GM23248 (cell line): Measurements from ENCODE around the gene SNRPD2. TPM values are rescaled to one million over a fixed set of nuclear protein-coding genes. Genes with fewer than 3 reads are reported as not detected.

Experiments
- DNase-seq: peaks from one replicate; pipeline ENCODE4 v3.0.0-alpha.2; 2015
- H2AFZ ChIP-seq: fragments of 200-600 bp; sonication (generic); 2 replicates; pipeline ENCODE4 v1.6.1; 2016; ENCODE audit warnings: antibody characterized with exemption
- H3F3A ChIP-seq: fragments of 200-600 bp; sonication (generic); 2 replicates; pipeline ENCODE4 v1.6.1; 2016; ENCODE audit warnings: mild to moderate bottlenecking, antibody characterized with exemption, mixed run types; ENCODE audit not compliant: insufficient read depth
- H3K27ac ChIP-seq: fragments of 200-600 bp; sonication (generic); 2 replicates; pipeline ENCODE4 v1.5.1; 2016; ENCODE audit warnings: mild to moderate bottlenecking
- H3K27me3 ChIP-seq: fragments of 200-600 bp; sonication (generic); replicated peaks from 2 replicates; pipeline ENCODE4 v1.6.1; 2016; ENCODE audit warnings: mild to moderate bottlenecking; ENCODE audit not compliant: insufficient read depth
- H3K36me3 ChIP-seq: fragments of 200-600 bp; sonication (generic); 2 replicates; pipeline ENCODE4 v1.6.1; 2016; ENCODE audit warnings: low read depth, mild to moderate bottlenecking
- H3K4me1 ChIP-seq: fragments of 200-600 bp; sonication (generic); 2 replicates; pipeline ENCODE4 v1.6.1; 2016; ENCODE audit warnings: mild to moderate bottlenecking; ENCODE audit not compliant: insufficient read depth
- H3K4me2 ChIP-seq: fragments of 200-600 bp; sonication (generic); one replicate; pipeline ENCODE4 v1.6.1; 2016; ENCODE audit warnings: mild to moderate bottlenecking; ENCODE audit not compliant: unreplicated experiment
- H3K4me3 ChIP-seq: fragments of 200-600 bp; sonication (generic); 2 replicates; pipeline ENCODE4 v1.5.1; 2016; ENCODE audit warnings: mild to moderate bottlenecking
- H3K79me2 ChIP-seq: fragments of 200-600 bp; sonication (generic); 2 replicates; pipeline ENCODE4 v1.6.1; 2016; ENCODE audit warnings: mild to moderate bottlenecking; ENCODE audit not compliant: insufficient read depth
- H3K9ac ChIP-seq: fragments of 200-600 bp; sonication (generic); 2 replicates; pipeline ENCODE4 v1.6.1; 2016; ENCODE audit warnings: mild to moderate bottlenecking
- H3K9me2 ChIP-seq: fragments of 200-600 bp; sonication (generic); 2 replicates; pipeline ENCODE4 v1.6.1; 2016; ENCODE audit warnings: mixed run types, mild to moderate bottlenecking, moderate library complexity; ENCODE audit not compliant: insufficient read depth
- H3K9me3 ChIP-seq: fragments of 200-600 bp; sonication (generic); one replicate; pipeline ENCODE4 v1.6.1; 2017; ENCODE audit warnings: low read depth
- H4K20me1 ChIP-seq: fragments of 200-600 bp; sonication (generic); 2 replicates; pipeline ENCODE4 v1.6.0; 2016; ENCODE audit not compliant: insufficient read depth
- EZH2 ChIP-seq: fragments of 200-600 bp; sonication (generic); IDR thresholded peaks from 2 replicates; pipeline ENCODE4 v1.6.1; 2018; ENCODE audit warnings: antibody characterized with exemption, mild to moderate bottlenecking; ENCODE audit not compliant: insufficient read depth, poor library complexity, severe bottlenecking
- EZH2phosphoT487 ChIP-seq: fragments of 200-600 bp; sonication (generic); IDR thresholded peaks from 2 replicates; pipeline ENCODE4 v1.6.1; 2018; ENCODE audit warnings: antibody characterized with exemption, moderate library complexity, mild to moderate bottlenecking, low read depth; ENCODE audit not compliant: insufficient read depth
- WGBS, 2 experiments: methylation state at CpG; one replicate each; pipeline ENCODE4 v1.1.6; 2015 to 2017; ENCODE audit warnings: low lambda C conversion rate in 2 of 2, low coverage in 1 of 2; ENCODE audit errors: missing lambda C conversion rate in 2 of 2; 5-methylcytosine and 5-hydroxymethylcytosine counted together
- in situ Hi-C: fragments of 300-500 bp; cut with MboI; formaldehyde crosslinking; loops from 2 replicates; pipeline ENCODE4 v1.15.0; 2020
- polyA plus RNA-seq: library from polyadenylated mRNA; unstranded; fragments of >200 nt; fragmentation: Nextera tagmentation; extraction: Ambion mirVana; gene quantifications from 2 replicates; pipeline ENCODE4 v1.2.1, GENCODE V29; 2016
- total RNA-seq: library from RNA; depleted of rRNA; stranded (reverse); fragments of >200 nt; shearing (Covaris generic); gene quantifications from 2 replicates; pipeline ENCODE4 v1.2.3, GENCODE V29; 2014

Gene SNRPD2
- total and polyA plus RNA-seq, 2 experiments from 2014 or later, result 129 to 544 TPM

DNA sequence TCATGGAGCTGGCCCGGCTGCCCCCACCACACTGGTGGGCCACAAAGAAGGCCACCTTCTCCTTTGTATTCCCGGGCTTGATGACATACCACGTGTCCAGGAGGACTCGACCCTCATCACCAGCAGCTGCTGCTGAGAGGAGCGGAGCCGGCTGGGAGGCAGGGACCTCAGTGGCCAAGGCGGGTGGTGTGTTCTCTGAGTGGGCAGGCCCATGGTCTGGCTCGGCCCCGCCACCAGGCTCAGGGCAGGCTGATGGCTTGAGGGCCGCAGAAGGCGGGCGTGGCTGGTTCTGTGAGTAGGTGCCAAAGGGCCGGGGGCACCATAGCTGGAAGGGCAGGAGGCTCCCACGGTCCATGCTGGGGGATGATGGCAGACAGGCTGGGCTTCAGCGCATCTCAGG, 21.4 kb upstream of the SNRPD2 start:
- Histone ChIP-seq H3F3A (peaks cover 9% of the 10 kb centered on the region), H3K27me3 (no peaks in the 10 kb centered on the region), H3K79me2 (peaks cover 76% of the 10 kb centered on the region), H3K4me3 (no peak overlapping the region), H3K4me2 (no peak overlapping the region), H3K9ac (no peak overlapping the region), H2AFZ (no peak overlapping the region), H3K27ac (no peak overlapping the region), H3K9me2 (no peaks in the 10 kb centered on the region), H3K36me3 (no peaks in the 10 kb centered on the region), H3K9me3 (no peaks in the 10 kb centered on the region), H3K4me1 (peaks cover 11% of the 10 kb centered on the region), H4K20me1 (no peaks in the 10 kb centered on the region)
- 85 to 87% methylated on average over 15 of the region's 15 CpGs for WGBS, 2 experiments
- no peak for DNase-seq
- TF ChIP-seq EZH2 (no peak), EZH2phosphoT487 (no peak)
- in situ Hi-C loops, result no loop called here

DNA sequence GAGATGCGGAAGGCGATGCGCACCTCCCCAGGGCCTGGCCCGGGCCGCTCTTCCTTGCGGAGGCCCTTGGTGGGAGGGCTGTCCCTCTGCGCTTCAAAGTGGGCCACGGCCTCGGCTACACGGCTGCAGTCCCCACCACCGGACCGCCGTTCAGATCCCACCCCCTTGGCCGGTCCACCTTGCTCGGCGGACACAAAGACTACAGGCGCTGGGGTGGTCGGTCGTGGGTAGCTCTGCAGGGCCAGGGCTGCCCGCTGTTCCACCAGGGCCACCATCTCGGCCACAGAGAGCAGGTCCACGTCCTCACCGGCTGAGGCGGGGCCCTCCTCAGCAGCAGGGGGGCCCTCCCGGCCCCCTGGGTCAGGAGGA, 20.9 kb upstream of the SNRPD2 start:
- in situ Hi-C loops, result no loop called here
- H3K9ac ChIP-seq, result no peak overlapping the region
- no peaks in the 10 kb centered on the region for H4K20me1 ChIP-seq
- H3K27ac ChIP-seq, result no peak overlapping the region
- H3K4me1 ChIP-seq, result peaks cover 8% of the 10 kb centered on the region
- H3K27me3 ChIP-seq, result no peaks in the 10 kb centered on the region
- H3K9me3 ChIP-seq, result no peaks in the 10 kb centered on the region
- H3K4me2 ChIP-seq, result no peak overlapping the region
- no peaks in the 10 kb centered on the region for H3K9me2 ChIP-seq
- peaks cover 8% of the 10 kb centered on the region; the same call in 1 of the 2 replicates for H3F3A ChIP-seq
- TF ChIP-seq EZH2 (no peak), EZH2phosphoT487 (no peak)
- H3K79me2 ChIP-seq, result peaks cover 72% of the 10 kb centered on the region
- H3K4me3 ChIP-seq, result no peak overlapping the region
- no peak overlapping the region for H2AFZ ChIP-seq
- no peak for DNase-seq
- H3K36me3 ChIP-seq, result no peaks in the 10 kb centered on the region
- 92% methylated on average over 9 to 25 of the region's 25 CpGs for WGBS, 2 experiments

DNA sequence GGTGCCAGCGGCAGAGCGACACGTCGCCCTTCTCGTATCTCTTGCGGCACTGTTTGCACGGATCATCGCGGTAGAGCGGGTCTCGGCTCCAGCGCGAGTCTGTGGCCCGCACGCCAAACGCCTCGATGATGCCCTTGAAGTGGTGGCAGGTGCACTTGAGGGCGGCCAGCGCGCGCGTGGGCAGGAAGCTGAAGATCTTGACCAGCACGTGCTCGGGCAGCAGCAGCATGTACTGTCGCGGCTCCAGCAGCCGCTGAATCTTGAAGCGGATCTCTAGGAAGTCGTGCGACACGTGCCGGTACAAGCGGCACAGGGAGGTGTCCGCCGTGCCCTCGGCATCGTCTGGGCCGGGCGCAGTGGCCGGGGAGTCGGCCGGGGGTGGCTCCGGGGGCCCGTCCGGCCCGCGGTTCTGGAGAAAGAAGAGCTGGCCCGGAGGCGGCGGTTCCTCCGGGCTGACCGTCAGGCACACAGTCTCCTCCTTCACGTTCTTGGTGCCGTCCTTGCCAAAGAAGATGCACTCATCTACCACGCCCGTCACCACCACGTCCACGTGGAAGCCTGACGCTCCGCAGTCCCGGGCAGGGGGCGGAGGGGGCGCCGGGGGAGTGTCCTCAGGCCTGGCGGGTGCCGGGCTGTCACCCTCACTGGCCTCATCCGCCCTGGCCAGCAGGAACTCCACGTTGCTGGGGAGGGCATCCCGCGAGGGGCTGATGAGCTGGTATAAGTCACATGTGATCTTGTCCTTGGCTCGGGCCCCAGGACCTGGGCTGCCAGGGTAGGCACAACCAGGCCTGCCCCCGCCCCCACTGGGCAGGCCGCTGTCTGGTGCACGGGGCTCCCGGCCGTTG, 20.3 kb upstream of the SNRPD2 start:
- H2AFZ ChIP-seq, result no peak overlapping the region
- WGBS, 2 experiments, result 92 to 97% methylated on average over 56 to 74 of the region's 76 CpGs

DNA sequence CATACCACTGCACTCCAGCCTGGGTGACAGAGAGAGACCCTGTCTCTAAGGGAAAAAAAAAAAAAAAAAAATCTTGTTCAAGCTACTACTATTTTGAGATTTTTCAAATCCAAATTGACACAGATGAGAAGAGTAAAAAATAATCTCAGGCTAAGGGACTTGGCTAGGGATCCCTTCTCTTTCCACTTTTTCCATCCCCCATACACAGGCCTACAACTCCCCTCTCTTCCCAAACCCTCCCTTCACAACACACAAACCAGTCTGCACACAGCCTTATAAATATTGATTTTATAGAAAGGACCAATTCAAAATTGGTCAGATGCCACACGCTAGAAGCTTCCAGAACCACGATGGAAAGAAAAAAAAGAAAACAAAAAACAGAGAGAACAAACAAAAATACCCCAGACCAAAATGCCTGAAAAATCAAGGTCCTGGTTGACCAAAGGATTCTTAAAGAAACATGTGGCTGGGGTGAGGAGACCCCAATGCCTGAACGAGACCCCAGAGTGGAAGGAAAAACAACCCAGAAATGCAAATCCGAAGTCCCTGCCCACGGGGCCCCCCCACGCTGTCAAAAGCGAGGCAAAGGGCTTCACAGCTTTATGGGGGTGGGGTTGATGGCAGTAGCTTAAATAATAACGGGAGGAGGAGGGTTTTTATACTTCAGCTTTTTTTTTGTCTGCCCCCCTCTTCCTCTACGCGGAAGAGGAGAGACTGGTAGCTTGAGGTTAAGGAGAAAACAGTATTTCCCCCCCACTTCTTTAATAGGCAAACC, 18.8 kb upstream of the SNRPD2 start:
- no peak overlapping the region for H3K4me3 ChIP-seq
- in situ Hi-C loops, result no loop called here

More for the DNA sequence above, 20.3 kb upstream of the SNRPD2 start:
- no peak overlapping the region for H3K27ac ChIP-seq
- H3K36me3 ChIP-seq, result no peaks in the 10 kb centered on the region
- H3K9me2 ChIP-seq, result no peaks in the 10 kb centered on the region
- DNase-seq, result no peak
- H3K27me3 ChIP-seq, result no peaks in the 10 kb centered on the region
- in situ Hi-C loops, result no loop called here
- H3K4me2 ChIP-seq, result no peak overlapping the region
- no peaks in the 10 kb centered on the region for H3K9me3 ChIP-seq
- no peak overlapping the region for H3K9ac ChIP-seq
- H3K4me3 ChIP-seq, result no peak overlapping the region
- peaks cover 12% of the 10 kb centered on the region; the same call in 1 of the 2 replicates for H3F3A ChIP-seq
- H3K4me1 ChIP-seq, result peaks cover 14% of the 10 kb centered on the region
- TF ChIP-seq EZH2 (no peak), EZH2phosphoT487 (no peak)
- peaks cover 72% of the 10 kb centered on the region for H3K79me2 ChIP-seq
- H4K20me1 ChIP-seq, result no peaks in the 10 kb centered on the region

More for the DNA sequence above, 18.8 kb upstream of the SNRPD2 start:
- Histone ChIP-seq H3K4me2 (no peak overlapping the region), H3F3A (peaks cover 13% of the 10 kb centered on the region; the same call in 1 of the 2 replicates), H3K9me3 (no peaks in the 10 kb centered on the region), H3K79me2 (peaks cover 57% of the 10 kb centered on the region), H3K36me3 (no peaks in the 10 kb centered on the region), H2AFZ (no peak overlapping the region), H3K27me3 (no peaks in the 10 kb centered on the region), H3K9ac (no peak overlapping the region), H3K4me1 (peaks cover 9% of the 10 kb centered on the region; the same call in 1 of the 2 replicates), H4K20me1 (no peaks in the 10 kb centered on the region), H3K27ac (no peak overlapping the region), H3K9me2 (no peaks in the 10 kb centered on the region)
- TF ChIP-seq EZH2phosphoT487, result no peak
- no peak for TF ChIP-seq EZH2
- DNase-seq, result no peak
- WGBS, 2 experiments, result 62 to 68% methylated on average over 10 of the region's 10 CpGs
